Measurements from ENCODE around the gene UPK3A.

- TF ChIP-seq POLR2A (IDR thresholded peaks at IDR 0.05) (no peak), CTCF (IDR thresholded peaks at IDR 0.05) (no peak)
Measured at GRCh38 chr22:45265535-45265934, 19.2 kb upstream of the UPK3A start.
